ENCODE data around the gene IL17RD. TPM values are rescaled to one million over a fixed set of nuclear protein-coding genes. Genes with fewer than 3 reads are reported as not detected.
A peak's percentile ranks its signal among the peaks of the same experiment; 100 is the strongest.

Gene IL17RD
- total RNA-seq, 1 donor from 2014 or later, result 47.4 TPM

DNA sequence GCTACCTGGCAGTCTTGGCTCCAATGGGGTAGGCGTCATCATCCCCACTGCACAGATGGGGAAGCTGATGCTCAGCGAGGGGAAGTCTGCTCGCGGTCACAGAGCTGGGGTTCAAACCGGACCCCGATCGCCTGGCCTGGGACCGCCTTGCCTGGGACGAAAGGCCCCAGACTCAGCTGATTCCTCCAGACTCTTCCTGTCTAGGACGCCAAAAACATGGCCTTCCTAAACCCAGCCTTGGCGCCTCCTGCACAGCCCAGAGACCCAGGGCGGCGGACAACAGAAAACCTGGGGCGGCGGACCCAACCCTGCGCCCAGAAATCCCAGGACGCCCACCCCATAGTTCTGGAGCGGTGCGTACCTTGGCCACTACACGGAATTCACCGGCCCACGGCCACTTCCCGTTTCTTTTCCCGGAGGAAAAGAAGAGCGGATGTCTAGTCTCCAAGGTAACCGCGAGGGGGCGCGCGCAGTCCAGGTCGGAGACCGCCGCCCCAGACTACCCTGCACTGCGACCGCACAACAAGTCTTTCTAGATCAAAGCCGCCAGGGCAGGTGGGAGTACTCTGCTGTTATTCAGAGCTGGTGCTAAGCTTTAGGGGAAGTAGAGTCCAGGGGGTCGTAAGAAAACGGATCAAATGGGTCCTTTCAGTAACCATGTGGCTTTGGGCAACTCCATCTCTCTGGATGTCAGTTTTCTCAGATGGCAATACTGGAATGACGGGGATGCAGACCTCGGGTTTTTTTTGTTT is 4.9 kb upstream of the IL17RD start:
- peaks cover 17% of the 10 kb centered on the region for H3K4me1 Mint-ChIP-seq (ENCODE audit: unreplicated experiment)
- H3K27ac Mint-ChIP-seq, result peak overlapping the region; percentile 50
- TF ChIP-seq, protein P1, sequence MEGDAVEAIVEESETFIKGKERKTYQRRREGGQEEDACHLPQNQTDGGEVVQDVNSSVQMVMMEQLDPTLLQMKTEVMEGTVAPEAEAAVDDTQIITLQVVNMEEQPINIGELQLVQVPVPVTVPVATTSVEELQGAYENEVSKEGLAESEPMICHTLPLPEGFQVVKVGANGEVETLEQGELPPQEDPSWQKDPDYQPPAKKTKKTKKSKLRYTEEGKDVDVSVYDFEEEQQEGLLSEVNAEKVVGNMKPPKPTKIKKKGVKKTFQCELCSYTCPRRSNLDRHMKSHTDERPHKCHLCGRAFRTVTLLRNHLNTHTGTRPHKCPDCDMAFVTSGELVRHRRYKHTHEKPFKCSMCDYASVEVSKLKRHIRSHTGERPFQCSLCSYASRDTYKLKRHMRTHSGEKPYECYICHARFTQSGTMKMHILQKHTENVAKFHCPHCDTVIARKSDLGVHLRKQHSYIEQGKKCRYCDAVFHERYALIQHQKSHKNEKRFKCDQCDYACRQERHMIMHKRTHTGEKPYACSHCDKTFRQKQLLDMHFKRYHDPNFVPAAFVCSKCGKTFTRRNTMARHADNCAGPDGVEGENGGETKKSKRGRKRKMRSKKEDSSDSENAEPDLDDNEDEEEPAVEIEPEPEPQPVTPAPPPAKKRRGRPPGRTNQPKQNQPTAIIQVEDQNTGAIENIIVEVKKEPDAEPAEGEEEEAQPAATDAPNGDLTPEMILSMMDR (conservative IDR thresholded peaks at IDR 0.05), result peak; percentile 95
- peaks cover 22% of the 10 kb centered on the region for H3K27me3 Mint-ChIP-seq
- no peaks in the 10 kb centered on the region for H3K9me3 Mint-ChIP-seq
- DNase-seq (ENCODE audit: extremely low spot score, unreplicated experiment), result peak; percentile 84
- H3K36me3 Mint-ChIP-seq, result no peaks in the 10 kb centered on the region
- H3K4me3 Mint-ChIP-seq, result peak overlapping the region; percentile 81

DNA sequence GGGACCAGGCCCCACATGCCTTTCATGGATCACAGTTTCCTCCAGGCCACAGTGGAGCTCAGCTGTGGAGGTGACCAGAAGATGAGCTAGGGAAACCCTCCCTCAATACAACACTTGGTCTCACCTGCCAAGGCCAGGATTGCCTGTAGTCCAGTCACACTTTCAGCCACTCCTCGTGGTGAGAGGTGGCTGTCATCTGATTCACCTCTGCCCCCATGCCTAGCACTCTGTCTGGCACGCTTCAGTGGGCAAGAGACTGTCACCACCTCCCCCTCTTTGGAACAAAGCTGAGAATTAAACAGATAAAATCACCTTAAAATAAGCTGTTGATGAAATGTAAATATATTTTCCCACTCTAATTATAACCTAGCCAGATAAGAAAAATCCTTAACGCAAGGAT is 4.0 kb upstream of the IL17RD start:
- H3K4me3 Mint-ChIP-seq, result peak overlapping the region; percentile 3
- H3K9me3 Mint-ChIP-seq, result no peaks in the 10 kb centered on the region
- H3K36me3 Mint-ChIP-seq, result no peaks in the 10 kb centered on the region
- DNase-seq (ENCODE audit: extremely low spot score, unreplicated experiment), result no peak
- H3K4me1 Mint-ChIP-seq (ENCODE audit: unreplicated experiment), result peaks cover 17% of the 10 kb centered on the region
- no peak overlapping the region for H3K27ac Mint-ChIP-seq
- TF ChIP-seq, protein P1 (conservative IDR thresholded peaks at IDR 0.05), result no peak
- peaks cover 24% of the 10 kb centered on the region for H3K27me3 Mint-ChIP-seq

DNA sequence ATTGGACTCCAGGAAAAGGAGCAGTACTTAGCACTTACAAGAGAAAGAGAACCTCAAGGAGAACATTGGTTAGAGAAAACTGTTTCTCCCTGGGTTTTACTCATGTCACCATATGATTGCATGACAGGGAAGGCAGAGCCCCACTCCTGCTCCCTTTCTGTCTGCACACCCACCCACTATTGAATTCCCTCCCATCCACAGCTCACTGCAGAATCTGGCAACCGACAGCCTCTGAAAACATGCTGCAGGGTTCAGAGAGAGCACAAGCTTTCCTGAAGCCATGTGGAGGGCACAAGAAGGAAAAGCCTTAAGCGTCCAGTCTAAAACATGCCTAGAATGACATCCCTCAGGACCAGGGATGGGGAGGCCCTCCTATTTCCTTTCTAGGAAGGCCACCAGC is 3.0 kb upstream of the IL17RD start:
- H3K36me3 Mint-ChIP-seq, result no peaks in the 10 kb centered on the region
- peak overlapping the region; percentile 9 for H3K4me3 Mint-ChIP-seq
- peaks cover 24% of the 10 kb centered on the region for H3K27me3 Mint-ChIP-seq
- no peak overlapping the region for H3K27ac Mint-ChIP-seq
- no peak for DNase-seq (ENCODE audit: extremely low spot score, unreplicated experiment)
- peaks cover 21% of the 10 kb centered on the region for H3K4me1 Mint-ChIP-seq (ENCODE audit: unreplicated experiment)
- H3K9me3 Mint-ChIP-seq, result no peaks in the 10 kb centered on the region
- TF ChIP-seq, protein P1 (conservative IDR thresholded peaks at IDR 0.05), result no peak

DNA sequence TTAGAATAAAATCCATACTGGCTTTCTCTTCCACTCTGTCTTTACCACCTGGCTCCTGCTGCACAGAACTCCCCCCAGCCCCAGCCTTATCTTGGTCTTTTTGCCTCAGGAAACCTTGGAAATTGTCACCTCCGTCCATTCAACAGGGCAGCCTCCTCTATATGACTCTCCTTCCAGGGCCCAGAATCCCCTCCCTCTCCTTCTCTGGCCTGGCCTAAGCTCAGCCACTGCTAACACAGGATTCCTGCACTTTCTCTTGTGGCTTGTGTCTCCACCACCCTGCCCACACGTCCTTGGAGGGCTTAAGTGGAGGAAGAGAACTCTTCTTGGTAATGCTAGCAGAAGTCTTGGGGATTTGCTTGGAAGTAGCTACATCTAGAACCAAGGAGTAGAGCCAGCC is 1.5 kb upstream of the IL17RD start:
- Mint-ChIP-seq H3K27ac (no peak overlapping the region), H3K4me3 (peak overlapping the region; percentile 61), H3K9me3 (no peaks in the 10 kb centered on the region), H3K4me1 (ENCODE audit: unreplicated experiment) (peaks cover 33% of the 10 kb centered on the region), H3K36me3 (no peaks in the 10 kb centered on the region), H3K27me3 (peaks cover 28% of the 10 kb centered on the region)
- DNase-seq (ENCODE audit: extremely low spot score, unreplicated experiment), result no peak
- TF ChIP-seq, protein P1 (conservative IDR thresholded peaks at IDR 0.05), result no peak

DNA sequence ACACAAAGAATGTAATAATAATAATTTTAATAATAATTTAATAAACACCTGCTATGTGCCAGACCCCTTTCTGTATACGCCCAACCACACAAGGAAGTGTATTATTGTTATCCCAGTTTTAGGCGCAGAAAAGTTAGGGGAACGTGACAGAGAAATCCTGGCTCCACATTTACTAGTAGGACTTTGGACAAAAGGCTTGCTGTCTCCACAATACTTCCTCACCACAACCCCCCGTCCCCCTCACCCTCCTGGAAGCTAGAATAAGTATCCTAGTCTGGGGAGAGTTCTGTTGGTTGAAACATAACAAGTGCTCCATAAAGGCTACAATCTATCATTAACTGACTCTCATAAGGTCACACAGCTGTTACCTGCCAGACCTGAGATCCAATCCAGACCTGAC is 488 bp upstream of the IL17RD start:
- Mint-ChIP-seq H3K27ac (no peak overlapping the region), H3K36me3 (no peaks in the 10 kb centered on the region), H3K27me3 (peaks cover 28% of the 10 kb centered on the region), H3K9me3 (no peaks in the 10 kb centered on the region), H3K4me3 (peak overlapping the region; percentile 83), H3K4me1 (ENCODE audit: unreplicated experiment) (peaks cover 44% of the 10 kb centered on the region)
- DNase-seq (ENCODE audit: extremely low spot score, unreplicated experiment), result no peak
- TF ChIP-seq, protein P1 (conservative IDR thresholded peaks at IDR 0.05), result no peak

Measured in type B pancreatic cell (in vitro differentiated cells).